Measurements from ENCODE around the gene PRDM2.
A peak's percentile ranks its signal among the peaks of the same experiment; 100 is the strongest.

The PRDM2 gene

GRCh38 chr1:13699936-13700520 is at the start of gene PRDM2:
PRDM2 (plus strand) TSS chr1:13700188; CDS start chr1:13715606, 15,418 bp downstream.
- Histone ChIP-seq H3K4me1 (ENCODE audit: control insufficient read depth, low read depth, low read length) (peaks cover 9% of the 10 kb centered on the region), H3K9ac (ENCODE audit: low read length) (peak within 1 kb of the TSS; percentile 66), H3K27me3 (ENCODE audit: control insufficient read depth, insufficient read depth, low read length) (peaks cover 44% of the 10 kb centered on the region), H3K36me3 (ENCODE audit: control insufficient read depth, low read depth, low read length) (no peaks in the 10 kb centered on the region), H3K4me3 (ENCODE audit: low read length) (peak within 1 kb of the TSS; percentile 85), H3K9me3 (ENCODE audit: control insufficient read depth, low read depth, low read length) (no peaks in the 10 kb centered on the region), H3K27ac (ENCODE audit: low read length) (no peak within 1 kb of the TSS)

GRCh38 chr1:13651279-13651678 is 48.7 kb upstream of the PRDM2 start:
- Histone ChIP-seq H3K9me3 (ENCODE audit: control insufficient read depth, low read depth, low read length) (no peaks in the 10 kb centered on the region), H3K4me1 (ENCODE audit: control insufficient read depth, low read depth, low read length) (no peaks in the 10 kb centered on the region), H3K9ac (ENCODE audit: low read length) (no peak overlapping the region), H3K27ac (ENCODE audit: low read length) (no peak overlapping the region), H3K4me3 (ENCODE audit: low read length) (no peak overlapping the region), H3K27me3 (ENCODE audit: control insufficient read depth, insufficient read depth, low read length) (no peaks in the 10 kb centered on the region), H3K36me3 (ENCODE audit: control insufficient read depth, low read depth, low read length) (no peaks in the 10 kb centered on the region)

- no peaks in the 10 kb centered on the region for H3K9me3 ChIP-seq (ENCODE audit: control insufficient read depth, low read depth, low read length)
- H3K36me3 ChIP-seq (ENCODE audit: control insufficient read depth, low read depth, low read length) = no peaks in the 10 kb centered on the region
- no peak overlapping the region for H3K9ac ChIP-seq (ENCODE audit: low read length)
- H3K27me3 ChIP-seq (ENCODE audit: control insufficient read depth, insufficient read depth, low read length) = no peaks in the 10 kb centered on the region
- H3K4me1 ChIP-seq (ENCODE audit: control insufficient read depth, low read depth, low read length) = no peaks in the 10 kb centered on the region
- no peak overlapping the region for H3K27ac ChIP-seq (ENCODE audit: low read length)
- no peak overlapping the region for H3K4me3 ChIP-seq (ENCODE audit: low read length)
Observed at GRCh38 chr1:13652238-13652637, 47.8 kb upstream of the PRDM2 start.

GRCh38 chr1:13661539-13661938 is 38.4 kb upstream of the PRDM2 start:
- Histone ChIP-seq H3K27ac (ENCODE audit: low read length) (no peak overlapping the region), H3K36me3 (ENCODE audit: control insufficient read depth, low read depth, low read length) (no peaks in the 10 kb centered on the region), H3K9ac (ENCODE audit: low read length) (no peak overlapping the region), H3K27me3 (ENCODE audit: control insufficient read depth, insufficient read depth, low read length) (no peaks in the 10 kb centered on the region), H3K9me3 (ENCODE audit: control insufficient read depth, low read depth, low read length) (no peaks in the 10 kb centered on the region), H3K4me3 (ENCODE audit: low read length) (no peak overlapping the region), H3K4me1 (ENCODE audit: control insufficient read depth, low read depth, low read length) (no peaks in the 10 kb centered on the region)

GRCh38 chr1:13662493-13662892 is 37.5 kb upstream of the PRDM2 start:
- Histone ChIP-seq H3K9ac (ENCODE audit: low read length) (no peak overlapping the region), H3K9me3 (ENCODE audit: control insufficient read depth, low read depth, low read length) (no peaks in the 10 kb centered on the region), H3K4me3 (ENCODE audit: low read length) (no peak overlapping the region), H3K4me1 (ENCODE audit: control insufficient read depth, low read depth, low read length) (no peaks in the 10 kb centered on the region), H3K27ac (ENCODE audit: low read length) (no peak overlapping the region), H3K27me3 (ENCODE audit: control insufficient read depth, insufficient read depth, low read length) (no peaks in the 10 kb centered on the region), H3K36me3 (ENCODE audit: control insufficient read depth, low read depth, low read length) (no peaks in the 10 kb centered on the region)

- Histone ChIP-seq H3K27ac (ENCODE audit: low read length) (no peak overlapping the region), H3K36me3 (ENCODE audit: control insufficient read depth, low read depth, low read length) (no peaks in the 10 kb centered on the region), H3K27me3 (ENCODE audit: control insufficient read depth, insufficient read depth, low read length) (no peaks in the 10 kb centered on the region), H3K9ac (ENCODE audit: low read length) (no peak overlapping the region), H3K4me1 (ENCODE audit: control insufficient read depth, low read depth, low read length) (no peaks in the 10 kb centered on the region), H3K9me3 (ENCODE audit: control insufficient read depth, low read depth, low read length) (no peaks in the 10 kb centered on the region), H3K4me3 (ENCODE audit: low read length) (no peak overlapping the region)
Observed at GRCh38 chr1:13663969-13664368, 36.0 kb upstream of the PRDM2 start.

- no peaks in the 10 kb centered on the region for H3K9me3 ChIP-seq (ENCODE audit: control insufficient read depth, low read depth, low read length)
- H3K27ac ChIP-seq (ENCODE audit: low read length) = no peak overlapping the region
- H3K9ac ChIP-seq (ENCODE audit: low read length) = no peak overlapping the region
- no peaks in the 10 kb centered on the region for H3K4me1 ChIP-seq (ENCODE audit: control insufficient read depth, low read depth, low read length)
- no peaks in the 10 kb centered on the region for H3K27me3 ChIP-seq (ENCODE audit: control insufficient read depth, insufficient read depth, low read length)
- H3K36me3 ChIP-seq (ENCODE audit: control insufficient read depth, low read depth, low read length) = no peaks in the 10 kb centered on the region
- no peak overlapping the region for H3K4me3 ChIP-seq (ENCODE audit: low read length)
Observed at GRCh38 chr1:13664451-13664850, 35.5 kb upstream of the PRDM2 start.

- Histone ChIP-seq H3K36me3 (ENCODE audit: control insufficient read depth, low read depth, low read length) (no peaks in the 10 kb centered on the region), H3K27ac (ENCODE audit: low read length) (no peak overlapping the region), H3K27me3 (ENCODE audit: control insufficient read depth, insufficient read depth, low read length) (no peaks in the 10 kb centered on the region), H3K9me3 (ENCODE audit: control insufficient read depth, low read depth, low read length) (no peaks in the 10 kb centered on the region), H3K4me1 (ENCODE audit: control insufficient read depth, low read depth, low read length) (no peaks in the 10 kb centered on the region), H3K4me3 (ENCODE audit: low read length) (no peak overlapping the region), H3K9ac (ENCODE audit: low read length) (no peak overlapping the region)
Observed at GRCh38 chr1:13666317-13666716, 33.7 kb upstream of the PRDM2 start.

GRCh38 chr1:13667691-13668090 is 32.3 kb upstream of the PRDM2 start:
- no peak overlapping the region for H3K4me3 ChIP-seq (ENCODE audit: low read length)
- no peaks in the 10 kb centered on the region for H3K36me3 ChIP-seq (ENCODE audit: control insufficient read depth, low read depth, low read length)
- H3K27me3 ChIP-seq (ENCODE audit: control insufficient read depth, insufficient read depth, low read length) = no peaks in the 10 kb centered on the region
- H3K4me1 ChIP-seq (ENCODE audit: control insufficient read depth, low read depth, low read length) = no peaks in the 10 kb centered on the region
- no peaks in the 10 kb centered on the region for H3K9me3 ChIP-seq (ENCODE audit: control insufficient read depth, low read depth, low read length)
- no peak overlapping the region for H3K27ac ChIP-seq (ENCODE audit: low read length)
- H3K9ac ChIP-seq (ENCODE audit: low read length) = no peak overlapping the region

- Histone ChIP-seq H3K9me3 (ENCODE audit: control insufficient read depth, low read depth, low read length) (no peaks in the 10 kb centered on the region), H3K9ac (ENCODE audit: low read length) (no peak overlapping the region), H3K27me3 (ENCODE audit: control insufficient read depth, insufficient read depth, low read length) (no peaks in the 10 kb centered on the region), H3K4me1 (ENCODE audit: control insufficient read depth, low read depth, low read length) (no peaks in the 10 kb centered on the region), H3K4me3 (ENCODE audit: low read length) (no peak overlapping the region), H3K27ac (ENCODE audit: low read length) (no peak overlapping the region), H3K36me3 (ENCODE audit: control insufficient read depth, low read depth, low read length) (no peaks in the 10 kb centered on the region)
Observed at GRCh38 chr1:13674377-13674776, 25.6 kb upstream of the PRDM2 start.

GRCh38 chr1:13675151-13675651 is 24.8 kb upstream of the PRDM2 start:
- Histone ChIP-seq H3K27me3 (ENCODE audit: control insufficient read depth, insufficient read depth, low read length) (no peaks in the 10 kb centered on the region), H3K4me3 (ENCODE audit: low read length) (no peak overlapping the region), H3K27ac (ENCODE audit: low read length) (no peak overlapping the region), H3K9ac (ENCODE audit: low read length) (no peak overlapping the region), H3K4me1 (ENCODE audit: control insufficient read depth, low read depth, low read length) (no peaks in the 10 kb centered on the region), H3K9me3 (ENCODE audit: control insufficient read depth, low read depth, low read length) (no peaks in the 10 kb centered on the region), H3K36me3 (ENCODE audit: control insufficient read depth, low read depth, low read length) (no peaks in the 10 kb centered on the region)

- no peak overlapping the region for H3K9ac ChIP-seq (ENCODE audit: low read length)
- no peak overlapping the region for H3K4me3 ChIP-seq (ENCODE audit: low read length)
- H3K27ac ChIP-seq (ENCODE audit: low read length) = no peak overlapping the region
- H3K9me3 ChIP-seq (ENCODE audit: control insufficient read depth, low read depth, low read length) = no peaks in the 10 kb centered on the region
- no peaks in the 10 kb centered on the region for H3K36me3 ChIP-seq (ENCODE audit: control insufficient read depth, low read depth, low read length)
- H3K4me1 ChIP-seq (ENCODE audit: control insufficient read depth, low read depth, low read length) = no peaks in the 10 kb centered on the region
- H3K27me3 ChIP-seq (ENCODE audit: control insufficient read depth, insufficient read depth, low read length) = no peaks in the 10 kb centered on the region
Observed at GRCh38 chr1:13677896-13678295, 22.1 kb upstream of the PRDM2 start.
